C4-2B (cell line): ENCODE data around the gene PIK3CG.

Experiments
- ZFX ChIP-seq: fragments of 450-650 bp; IDR thresholded peaks from 2 replicates; pipeline ENCODE4 v1.6.1; 2017
- TF ChIP-seq, protein P1 (sequence below): fragments of 450-650 bp; conservative IDR thresholded peaks from 2 replicates; pipeline ENCODE4 v1.5.1; 2017; ENCODE audit warnings: mild to moderate bottlenecking

DNA sequence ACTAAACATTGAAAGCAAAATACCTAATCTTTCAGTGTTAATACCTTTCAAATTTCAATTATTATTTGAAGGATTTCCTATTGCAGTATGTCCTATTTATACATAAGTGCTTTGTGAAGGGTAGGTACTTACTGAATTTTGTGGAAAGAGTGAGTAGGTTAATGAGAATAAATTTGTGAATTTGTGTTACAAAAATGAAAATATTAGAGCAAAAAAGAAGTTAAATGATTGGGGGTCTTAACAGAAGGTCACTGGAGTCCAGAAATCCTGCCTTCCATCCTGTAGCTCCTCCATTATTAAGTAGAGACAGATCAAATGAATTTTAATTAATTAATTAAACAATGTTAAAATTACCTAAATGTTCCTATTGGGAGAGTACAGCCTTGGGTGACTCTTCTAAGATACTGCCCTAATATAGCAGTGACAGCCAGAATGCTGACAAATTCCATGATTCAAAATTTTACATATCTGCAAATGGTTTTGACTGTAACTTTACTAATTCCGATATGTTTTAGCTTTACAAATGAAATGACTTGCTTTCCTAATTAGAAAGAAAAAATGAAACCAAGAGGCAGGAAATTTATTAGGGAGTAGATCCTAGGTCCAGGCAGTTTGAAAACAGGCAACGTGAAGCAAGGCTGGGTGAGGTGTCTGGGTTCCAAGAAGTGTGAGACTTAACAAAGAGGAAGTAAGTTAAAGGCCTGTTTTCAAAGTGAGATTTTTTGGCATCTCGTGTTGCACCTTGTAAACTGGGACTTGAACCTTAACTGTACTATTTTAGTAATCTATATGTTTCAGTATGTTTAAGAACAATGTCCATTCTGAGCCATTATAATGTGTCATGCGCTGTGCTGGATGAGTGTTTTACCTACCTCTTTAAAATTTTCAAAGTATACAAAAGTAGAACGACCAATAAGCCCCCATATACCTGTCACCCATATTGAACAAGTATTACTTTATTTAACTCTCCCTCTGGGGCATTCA, 1.5 kb downstream of the PIK3CG start:
- TF ChIP-seq, protein P1, sequence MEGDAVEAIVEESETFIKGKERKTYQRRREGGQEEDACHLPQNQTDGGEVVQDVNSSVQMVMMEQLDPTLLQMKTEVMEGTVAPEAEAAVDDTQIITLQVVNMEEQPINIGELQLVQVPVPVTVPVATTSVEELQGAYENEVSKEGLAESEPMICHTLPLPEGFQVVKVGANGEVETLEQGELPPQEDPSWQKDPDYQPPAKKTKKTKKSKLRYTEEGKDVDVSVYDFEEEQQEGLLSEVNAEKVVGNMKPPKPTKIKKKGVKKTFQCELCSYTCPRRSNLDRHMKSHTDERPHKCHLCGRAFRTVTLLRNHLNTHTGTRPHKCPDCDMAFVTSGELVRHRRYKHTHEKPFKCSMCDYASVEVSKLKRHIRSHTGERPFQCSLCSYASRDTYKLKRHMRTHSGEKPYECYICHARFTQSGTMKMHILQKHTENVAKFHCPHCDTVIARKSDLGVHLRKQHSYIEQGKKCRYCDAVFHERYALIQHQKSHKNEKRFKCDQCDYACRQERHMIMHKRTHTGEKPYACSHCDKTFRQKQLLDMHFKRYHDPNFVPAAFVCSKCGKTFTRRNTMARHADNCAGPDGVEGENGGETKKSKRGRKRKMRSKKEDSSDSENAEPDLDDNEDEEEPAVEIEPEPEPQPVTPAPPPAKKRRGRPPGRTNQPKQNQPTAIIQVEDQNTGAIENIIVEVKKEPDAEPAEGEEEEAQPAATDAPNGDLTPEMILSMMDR: no peak
- no peak for TF ChIP-seq ZFX
